Measurements from ENCODE around the gene RSU1.

The RSU1 gene

DNA sequence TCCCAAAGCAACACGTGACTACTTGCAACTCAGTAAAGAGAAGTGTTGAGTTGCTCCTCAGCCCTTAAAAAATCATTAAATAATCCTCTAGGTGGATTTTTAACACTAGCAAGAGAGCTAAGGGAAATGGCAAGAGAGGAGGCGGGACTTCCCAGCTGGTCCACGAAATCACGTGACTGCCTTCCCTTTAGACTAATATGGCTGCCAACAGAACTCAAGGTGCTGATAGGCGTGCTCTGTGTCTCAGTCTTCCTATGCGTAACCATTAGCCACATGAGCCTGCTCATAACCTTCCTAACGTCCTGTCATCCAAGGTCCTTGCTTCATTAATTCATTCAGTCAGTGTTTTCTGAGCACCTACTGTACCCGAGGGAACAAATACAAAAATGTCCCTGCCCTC lies 66.0 kb downstream of the RSU1 start:
- Histone ChIP-seq H3K4me1 (no peaks in the 10 kb centered on the region), H3K4me3 (no peak overlapping the region), H3K9me3 (no peaks in the 10 kb centered on the region), H3K27ac (no peak overlapping the region), H3K36me3 (peaks cover 35 to 61% (median 58%) of the 10 kb centered on the region in 3 donors), H3K27me3 (no peaks in the 10 kb centered on the region)
- TF ChIP-seq, protein P1, sequence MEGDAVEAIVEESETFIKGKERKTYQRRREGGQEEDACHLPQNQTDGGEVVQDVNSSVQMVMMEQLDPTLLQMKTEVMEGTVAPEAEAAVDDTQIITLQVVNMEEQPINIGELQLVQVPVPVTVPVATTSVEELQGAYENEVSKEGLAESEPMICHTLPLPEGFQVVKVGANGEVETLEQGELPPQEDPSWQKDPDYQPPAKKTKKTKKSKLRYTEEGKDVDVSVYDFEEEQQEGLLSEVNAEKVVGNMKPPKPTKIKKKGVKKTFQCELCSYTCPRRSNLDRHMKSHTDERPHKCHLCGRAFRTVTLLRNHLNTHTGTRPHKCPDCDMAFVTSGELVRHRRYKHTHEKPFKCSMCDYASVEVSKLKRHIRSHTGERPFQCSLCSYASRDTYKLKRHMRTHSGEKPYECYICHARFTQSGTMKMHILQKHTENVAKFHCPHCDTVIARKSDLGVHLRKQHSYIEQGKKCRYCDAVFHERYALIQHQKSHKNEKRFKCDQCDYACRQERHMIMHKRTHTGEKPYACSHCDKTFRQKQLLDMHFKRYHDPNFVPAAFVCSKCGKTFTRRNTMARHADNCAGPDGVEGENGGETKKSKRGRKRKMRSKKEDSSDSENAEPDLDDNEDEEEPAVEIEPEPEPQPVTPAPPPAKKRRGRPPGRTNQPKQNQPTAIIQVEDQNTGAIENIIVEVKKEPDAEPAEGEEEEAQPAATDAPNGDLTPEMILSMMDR (IDR thresholded peaks at IDR 0.05) = no peak
- no peak for DNase-seq
- intact Hi-C loops (cut with DNase I; ENCODE audit: low total_unique reads) = no loop called here

DNA sequence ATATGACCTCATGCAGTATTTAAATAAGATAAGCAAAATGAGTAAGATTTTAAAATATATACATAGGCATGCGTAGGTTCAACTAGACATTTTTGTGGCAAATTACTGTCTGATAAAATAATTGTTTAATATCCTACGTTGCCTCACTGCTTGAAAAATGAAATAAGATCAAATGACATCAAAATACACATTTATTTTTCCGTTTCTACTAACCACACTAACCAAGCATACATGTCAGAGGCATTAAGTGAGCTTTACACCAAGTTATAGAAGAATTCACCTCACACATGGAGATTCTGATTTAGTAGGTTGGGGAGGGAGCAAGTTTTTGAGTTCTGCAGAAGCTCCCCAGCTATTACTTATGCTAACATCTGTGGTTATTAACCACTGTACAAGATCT lies 66.8 kb downstream of the RSU1 start:
- H3K27ac ChIP-seq = no peak overlapping the region
- peaks cover 35 to 69% (median 62%) of the 10 kb centered on the region in 3 donors for H3K36me3 ChIP-seq
- no peak for DNase-seq
- H3K4me1 ChIP-seq = no peaks in the 10 kb centered on the region
- no peaks in the 10 kb centered on the region for H3K9me3 ChIP-seq
- TF ChIP-seq, protein P1 (IDR thresholded peaks at IDR 0.05) = no peak
- H3K27me3 ChIP-seq = no peaks in the 10 kb centered on the region
- H3K4me3 ChIP-seq = no peak overlapping the region
- intact Hi-C loops (cut with DNase I; ENCODE audit: low total_unique reads) = no loop called here

GRCh38 chr10:16748749-16749148 lies 68.5 kb downstream of the RSU1 start:
- Histone ChIP-seq H3K4me1 (no peaks in the 10 kb centered on the region), H3K4me3 (no peak overlapping the region), H3K9me3 (no peaks in the 10 kb centered on the region), H3K36me3 (peaks cover 35 to 72% (median 59%) of the 10 kb centered on the region in 3 donors), H3K27me3 (no peaks in the 10 kb centered on the region), H3K27ac (no peak overlapping the region)
- intact Hi-C loops (cut with DNase I; ENCODE audit: low total_unique reads) = no loop called here
- DNase-seq = no peak
- TF ChIP-seq, protein P1 (IDR thresholded peaks at IDR 0.05) = no peak

DNA sequence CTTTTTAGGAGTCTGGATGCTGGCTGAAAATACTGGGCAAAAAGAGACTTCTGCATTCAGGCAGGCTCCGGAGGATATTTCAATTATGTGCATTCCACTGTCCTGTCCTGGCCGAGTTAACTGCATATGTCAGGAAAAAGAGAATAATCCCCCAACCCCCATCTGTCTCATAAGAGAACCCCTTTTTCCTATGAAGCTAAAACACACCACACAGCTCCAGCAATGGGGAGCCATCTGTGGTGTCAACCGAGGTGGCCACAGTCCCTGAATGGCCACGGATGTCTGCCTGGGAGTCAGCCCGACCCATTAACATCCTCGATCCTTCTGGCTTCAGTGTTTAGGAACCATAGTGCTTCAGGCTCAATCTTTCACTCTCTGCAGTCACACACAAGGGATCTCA lies 70.4 kb downstream of the RSU1 start:
- H3K27me3 ChIP-seq = no peaks in the 10 kb centered on the region

DNA sequence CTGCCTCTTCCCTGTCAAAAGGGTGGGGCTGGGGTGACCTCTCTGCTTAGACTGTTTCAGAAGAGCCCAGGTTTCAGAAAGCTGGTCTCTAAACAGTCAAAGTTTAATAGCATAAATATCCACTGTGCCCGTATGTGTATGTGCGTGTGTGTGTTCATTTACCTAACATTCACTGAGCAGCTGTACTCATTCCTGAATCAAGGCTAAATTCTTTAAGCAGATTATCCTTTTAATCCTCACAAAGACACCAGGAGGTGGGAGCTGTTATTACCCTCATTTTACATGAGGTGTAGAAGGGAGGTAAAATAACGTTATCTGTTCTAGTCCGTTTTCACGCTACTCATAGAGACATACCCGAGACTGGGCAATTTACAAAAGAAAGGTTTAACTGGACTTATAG lies 72.2 kb downstream of the RSU1 start:
- DNase-seq = no peak
- TF ChIP-seq, protein P1 (IDR thresholded peaks at IDR 0.05) = no peak
- peaks cover 10 to 44% (median 37%) of the 10 kb centered on the region in 3 donors for H3K36me3 ChIP-seq
- no peaks in the 10 kb centered on the region for H3K4me1 ChIP-seq
- H3K4me3 ChIP-seq = no peak overlapping the region
- H3K9me3 ChIP-seq = no peaks in the 10 kb centered on the region
- H3K27me3 ChIP-seq = no peaks in the 10 kb centered on the region
- H3K27ac ChIP-seq = no peak overlapping the region
- intact Hi-C loops (cut with DNase I; ENCODE audit: low total_unique reads) = no loop called here

More for the DNA sequence above, 70.4 kb downstream of the RSU1 start:
- DNase-seq = no peak
- H3K4me3 ChIP-seq = no peak overlapping the region
- H3K4me1 ChIP-seq = no peaks in the 10 kb centered on the region
- peaks cover 22 to 57% (median 49%) of the 10 kb centered on the region in 3 donors for H3K36me3 ChIP-seq
- H3K27ac ChIP-seq = no peak overlapping the region
- H3K9me3 ChIP-seq = no peaks in the 10 kb centered on the region
- TF ChIP-seq, protein P1 (IDR thresholded peaks at IDR 0.05) = no peak
- intact Hi-C loops (cut with DNase I; ENCODE audit: low total_unique reads) = no loop called here

All from tibial artery (tissue), 4 donors.